Body of pancreas (tissue), 4 donors: ENCODE results near the gene SLC22A4. TPM values are rescaled to one million over a fixed set of nuclear protein-coding genes. Genes with fewer than 3 reads are reported as not detected.

Experiments
- ATAC-seq: fragments of 150-250 bp; one replicate; pipeline ENCODE4 v1.9.1; 2016
- DNase-seq, 4 donors: peaks; one replicate each; pipeline ENCODE4 v3.0.0-alpha.2; 2019
- H3K27ac ChIP-seq, 4 donors: fragments of 200-600 bp; sonication (generic); 1 replicate in 3 of 4; 2 replicates in 1 of 4; pipeline versions ENCODE4 v1.5.1 to v1.6.1; 2016 to 2019; ENCODE audit warnings: mild to moderate bottlenecking in 1 of 4, mixed read lengths in 1 of 4, moderate library complexity in 1 of 4
- H3K27me3 ChIP-seq, 2 donors: fragments of 200-600 bp; sonication (generic); one replicate each; pipeline ENCODE4 v1.6.0; 2016; ENCODE audit warnings: mild to moderate bottlenecking in 1 of 2
- H3K36me3 ChIP-seq, 2 donors: fragments of 200-600 bp; sonication (generic); replicated peaks in 1 of 2; 2 replicates each; pipeline ENCODE4 v1.5.1; 2016; ENCODE audit warnings: low read depth in 2 of 2; ENCODE audit not compliant: insufficient read depth in 1 of 2
- H3K4me1 ChIP-seq: fragments of 200-600 bp; sonication (generic); one replicate; pipeline ENCODE4 v1.6.0; 2016
- H3K4me3 ChIP-seq, 2 donors: fragments of 200-600 bp; sonication (generic); 1 replicate in 1 of 2; 2 replicates in 1 of 2; pipeline ENCODE4 v1.5.1; 2016 to 2019
- H3K9me3 ChIP-seq, 3 donors: fragments of 200-600 bp; sonication (generic); 1 replicate in 2 of 3; 2 replicates in 1 of 3; pipeline ENCODE4 v1.5.1; 2016
- POLR2A ChIP-seq, 3 donors: fragments of 450-650 bp; IDR thresholded peaks; one replicate each; pipeline ENCODE4 v1.6.1; 2016; ENCODE audit warnings: antibody characterized with exemption in 3 of 3, mild to moderate bottlenecking in 2 of 3
- WGBS, 2 donors: methylation state at CpG; one replicate each; pipeline ENCODE4 v1.1.5; 2017; 5-methylcytosine and 5-hydroxymethylcytosine counted together
- intact Hi-C: fragments of 100-400 bp; cut with DNase I; formaldehyde crosslinking; loops from one replicate; pipeline ENCODE4 v1.15.1; 2023
- total RNA-seq, 2 donors: library from RNA; depleted of rRNA; stranded (reverse); fragments of >200 nt; gene quantifications; one replicate each; pipeline ENCODE4 v1.1.0, GENCODE V29; 2016
- TF ChIP-seq, protein P1 (sequence below), 7 experiments: fragments of 450-650 bp in 4 of 7; fragments of 200-600 bp in 3 of 7; sonication (generic) in 3 of 7; IDR thresholded peaks; one replicate each; pipeline ENCODE4 v1.5.1; 2016 to 2019; ENCODE audit warnings: antibody characterized with exemption in 7 of 7

Gene SLC22A4
- total RNA-seq, 2 donors from 2014 or later: not detected

DNA sequence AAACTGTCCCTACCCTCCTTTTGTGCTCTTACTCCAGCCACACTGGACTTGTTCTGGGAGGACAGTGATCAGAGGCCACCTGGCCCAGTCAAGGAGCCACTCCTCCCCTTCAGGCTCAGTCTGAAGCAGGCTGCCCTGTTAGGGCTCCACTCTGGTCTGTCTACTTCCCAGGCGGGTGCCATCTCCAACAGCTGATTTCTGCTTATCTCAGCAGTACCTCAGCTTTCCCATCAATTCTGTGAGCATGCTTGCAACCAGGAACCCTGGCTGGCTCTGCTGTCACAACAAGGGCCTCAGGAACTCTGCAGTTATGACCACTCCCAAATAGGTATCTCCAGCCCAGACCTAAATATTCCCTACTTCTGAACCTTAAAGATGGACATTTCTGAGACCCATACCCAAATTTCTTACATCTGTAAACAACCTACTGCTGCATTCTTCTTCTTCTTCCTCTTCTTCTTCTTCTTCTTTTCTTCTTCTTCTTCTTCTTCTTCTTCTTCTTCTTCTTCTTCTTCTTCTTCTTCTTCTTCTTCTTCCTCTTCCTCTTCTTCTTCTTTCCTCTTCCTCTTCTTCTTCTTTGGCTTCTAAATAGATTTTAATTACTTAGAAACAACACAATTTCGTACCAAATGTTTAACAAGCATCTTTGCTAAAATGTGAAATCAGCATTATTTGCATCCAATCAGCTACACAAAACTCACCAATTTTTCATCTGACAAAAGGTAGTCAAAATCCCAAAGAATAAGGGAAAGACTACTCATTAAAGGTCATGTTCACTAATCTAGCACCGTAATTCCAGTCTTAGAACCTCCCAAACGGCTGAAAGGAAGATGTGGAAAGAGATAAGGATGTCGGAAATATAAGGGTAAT is 13.6 kb upstream of the SLC22A4 start:
- DNase-seq: no peak
- Histone ChIP-seq H3K27me3 (no peaks in the 10 kb centered on the region), H3K36me3 (no peaks in the 10 kb centered on the region), H3K4me1 (no peaks in the 10 kb centered on the region), H3K9me3 (no peaks in the 10 kb centered on the region), H3K27ac (no peak overlapping the region), H3K4me3 (no peak overlapping the region)
- no peak for TF ChIP-seq POLR2A (IDR thresholded peaks at IDR 0.05)
- TF ChIP-seq, protein P1, sequence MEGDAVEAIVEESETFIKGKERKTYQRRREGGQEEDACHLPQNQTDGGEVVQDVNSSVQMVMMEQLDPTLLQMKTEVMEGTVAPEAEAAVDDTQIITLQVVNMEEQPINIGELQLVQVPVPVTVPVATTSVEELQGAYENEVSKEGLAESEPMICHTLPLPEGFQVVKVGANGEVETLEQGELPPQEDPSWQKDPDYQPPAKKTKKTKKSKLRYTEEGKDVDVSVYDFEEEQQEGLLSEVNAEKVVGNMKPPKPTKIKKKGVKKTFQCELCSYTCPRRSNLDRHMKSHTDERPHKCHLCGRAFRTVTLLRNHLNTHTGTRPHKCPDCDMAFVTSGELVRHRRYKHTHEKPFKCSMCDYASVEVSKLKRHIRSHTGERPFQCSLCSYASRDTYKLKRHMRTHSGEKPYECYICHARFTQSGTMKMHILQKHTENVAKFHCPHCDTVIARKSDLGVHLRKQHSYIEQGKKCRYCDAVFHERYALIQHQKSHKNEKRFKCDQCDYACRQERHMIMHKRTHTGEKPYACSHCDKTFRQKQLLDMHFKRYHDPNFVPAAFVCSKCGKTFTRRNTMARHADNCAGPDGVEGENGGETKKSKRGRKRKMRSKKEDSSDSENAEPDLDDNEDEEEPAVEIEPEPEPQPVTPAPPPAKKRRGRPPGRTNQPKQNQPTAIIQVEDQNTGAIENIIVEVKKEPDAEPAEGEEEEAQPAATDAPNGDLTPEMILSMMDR (IDR thresholded peaks at IDR 0.05): no peak
- 73 to 80% methylated on average over 5 of the region's 5 CpGs for WGBS, 2 donors
- no peak for ATAC-seq
- intact Hi-C loops: no loop called here

DNA sequence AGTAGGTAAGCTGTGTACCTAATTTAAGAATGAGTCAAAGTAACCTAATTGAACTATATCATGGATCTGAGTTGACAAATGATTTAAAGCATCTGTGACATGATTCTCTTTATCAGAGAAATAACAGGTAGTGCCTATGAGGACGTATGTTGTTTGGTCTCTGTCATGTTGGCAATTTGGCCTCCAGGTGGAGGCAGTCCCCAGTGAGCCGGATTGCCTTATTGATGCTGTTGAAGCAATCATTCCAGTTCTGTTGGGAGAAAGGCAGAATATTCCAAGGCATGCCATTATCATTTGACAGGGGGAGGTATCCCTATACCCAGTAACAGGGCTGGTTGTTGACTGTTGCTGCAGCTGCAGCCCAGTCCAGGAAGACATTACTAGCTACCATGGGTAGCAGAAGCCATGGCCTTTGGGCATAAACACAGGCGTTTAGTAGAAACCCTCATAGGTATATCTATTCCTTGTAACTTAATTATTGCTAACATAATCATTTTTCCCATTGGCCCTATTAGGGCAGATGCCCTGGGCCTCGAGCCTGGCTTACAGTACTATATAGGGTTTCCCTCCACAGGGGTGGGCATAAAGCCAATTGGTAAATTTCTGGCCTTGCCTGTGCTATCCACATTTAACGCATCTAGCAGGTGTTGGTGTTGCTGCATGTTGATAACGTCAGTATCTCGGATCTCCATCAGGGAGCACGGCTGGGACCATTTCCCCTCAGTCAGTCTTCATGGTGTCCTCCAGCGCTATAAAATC is 12.2 kb upstream of the SLC22A4 start:
- WGBS, 2 donors: 75 to 81% methylated on average over 9 of the region's 9 CpGs
- intact Hi-C loops: no loop called here
- ATAC-seq: no peak

DNA sequence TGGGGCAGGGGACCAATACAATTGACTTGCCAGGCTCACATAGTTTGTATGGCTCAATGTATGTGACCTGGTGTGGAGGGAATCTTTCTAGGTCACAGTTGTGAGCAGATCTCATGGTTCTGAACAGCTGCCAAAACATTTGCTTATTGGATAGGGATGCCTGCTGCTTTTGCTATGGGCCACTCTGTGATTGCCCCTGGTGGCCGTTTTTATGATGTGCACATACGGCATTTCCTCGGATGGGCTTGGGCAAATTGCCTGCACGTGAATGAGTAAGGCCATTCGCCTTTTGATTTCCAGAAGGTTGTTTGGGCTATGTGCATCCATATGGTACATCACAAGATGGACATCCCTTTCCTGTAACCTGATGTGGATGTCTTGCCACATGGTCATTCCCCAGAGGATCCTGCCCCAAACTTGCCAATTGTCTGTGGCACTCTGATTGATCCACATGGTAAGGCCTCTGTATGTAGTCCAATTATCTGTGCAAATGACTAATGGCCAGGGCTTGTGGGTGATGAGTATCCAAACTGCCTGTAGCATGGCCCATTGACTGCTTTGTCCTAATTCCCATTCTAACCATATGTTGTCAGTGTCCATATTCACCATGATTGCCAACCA is 10.7 kb upstream of the SLC22A4 start:
- peak; percentile 84 for ATAC-seq

More for the DNA sequence above, 12.2 kb upstream of the SLC22A4 start:
- DNase-seq: no peak
- no peak for TF ChIP-seq POLR2A (IDR thresholded peaks at IDR 0.05)
- TF ChIP-seq, protein P1 (IDR thresholded peaks at IDR 0.05): no peak
- Histone ChIP-seq H3K9me3 (no peaks in the 10 kb centered on the region), H3K27ac (no peak overlapping the region), H3K27me3 (no peaks in the 10 kb centered on the region), H3K4me1 (no peaks in the 10 kb centered on the region), H3K36me3 (no peaks in the 10 kb centered on the region), H3K4me3 (no peak overlapping the region)

DNA sequence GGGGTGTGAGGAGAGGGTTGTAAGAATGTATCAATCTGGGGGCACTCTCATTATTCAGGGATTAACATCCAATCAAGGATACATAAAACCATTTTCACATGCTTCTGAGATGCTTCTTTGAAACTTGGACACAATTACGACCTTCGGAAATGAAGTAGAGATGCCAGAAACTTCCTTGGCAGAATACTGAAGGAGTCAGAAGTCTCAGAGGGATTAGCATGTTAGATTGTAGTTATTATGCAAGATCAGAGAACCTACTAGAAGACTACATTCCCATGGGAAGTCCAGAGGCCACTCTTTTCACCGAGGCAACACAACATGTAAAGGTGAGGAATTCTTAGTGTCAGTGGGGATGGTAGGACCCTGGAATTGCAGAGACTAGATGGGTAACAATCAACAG is 5.1 kb upstream of the SLC22A4 start:
- no peaks in the 10 kb centered on the region for H3K9me3 ChIP-seq
- TF ChIP-seq, protein P1 (IDR thresholded peaks at IDR 0.05): no peak
- no peak for TF ChIP-seq POLR2A (IDR thresholded peaks at IDR 0.05)
- no peak overlapping the region for H3K4me3 ChIP-seq
- no peak overlapping the region for H3K27ac ChIP-seq
- intact Hi-C loops: no loop called here
- H3K36me3 ChIP-seq: no peaks in the 10 kb centered on the region
- peaks cover 8% of the 10 kb centered on the region for H3K4me1 ChIP-seq
- WGBS, 2 donors: 66 to 77% methylated on average over 3 of the region's 3 CpGs
- no peak for ATAC-seq
- DNase-seq: peak in 1 of 4 donors; percentile 0
- no peaks in the 10 kb centered on the region for H3K27me3 ChIP-seq

More for the DNA sequence above, 10.7 kb upstream of the SLC22A4 start:
- intact Hi-C loops: no loop called here
- TF ChIP-seq POLR2A (IDR thresholded peaks at IDR 0.05): no peak
- TF ChIP-seq, protein P1 (IDR thresholded peaks at IDR 0.05): peak; percentile 36 to 71 (median 54)
- Histone ChIP-seq H3K4me1 (no peaks in the 10 kb centered on the region), H3K27ac (no peak overlapping the region), H3K27me3 (no peaks in the 10 kb centered on the region), H3K36me3 (no peaks in the 10 kb centered on the region), H3K4me3 (no peak overlapping the region), H3K9me3 (no peaks in the 10 kb centered on the region)
- peak; percentile 54 to 74 (median 70) for DNase-seq
- WGBS, 2 donors: 8 to 19% methylated on average over 5 of the region's 5 CpGs
